HuH-7.5 (cell line): Measurements from ENCODE around the gene SLC41A3.
"Not testable (repeated sequence)": the region's sequence is repeated elsewhere in the genome, so short reads cannot be mapped to it uniquely, and the experiment has no call there.

Experiments
- DNase-seq: peaks from one replicate; pipeline ENCODE4 v3.0.0; 2011; ENCODE audit warnings: low spot score

Gene SLC41A3

DNA sequence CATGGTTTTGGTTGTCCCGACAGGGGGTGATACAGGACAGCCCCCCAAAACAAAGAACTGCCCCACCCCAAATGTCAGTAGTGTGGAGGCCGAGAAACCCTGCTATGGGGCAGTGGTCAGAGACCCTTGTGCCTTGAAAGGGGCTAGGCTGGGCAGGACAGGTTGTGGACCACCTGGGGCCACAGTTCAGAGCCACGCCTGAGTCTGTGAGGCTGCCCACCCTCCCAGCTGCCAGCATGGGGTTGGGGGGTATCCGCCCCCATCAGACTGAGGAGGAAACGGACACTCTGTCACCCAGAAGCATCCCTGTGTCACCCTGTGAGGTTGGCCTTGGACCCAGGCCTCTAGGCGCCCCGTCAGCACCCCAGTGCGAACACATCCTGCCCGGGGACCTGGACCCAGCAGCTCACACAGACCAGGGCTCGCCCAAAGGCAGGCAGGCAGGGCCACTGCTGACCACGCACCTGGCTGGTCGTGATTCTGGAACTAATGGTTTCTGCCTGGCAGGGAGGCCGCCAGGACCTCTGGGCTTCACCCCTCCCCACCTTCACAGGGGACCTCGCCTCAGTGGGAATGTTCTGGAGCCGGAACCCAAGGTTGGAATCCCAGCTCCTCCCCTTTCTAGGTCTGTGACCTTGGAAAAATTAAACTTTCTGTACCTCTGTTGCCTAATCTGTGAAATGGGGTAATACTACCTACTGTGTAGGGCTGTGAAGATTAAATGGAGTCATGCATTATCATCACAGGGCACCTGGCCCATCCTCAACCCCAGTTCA, 1.4 kb downstream of the SLC41A3 start:
- DNase-seq, result no peak

GRCh38 chr3:126081618-126082361, 2.1 kb downstream of the SLC41A3 start:
- DNase-seq, result no peak

DNA sequence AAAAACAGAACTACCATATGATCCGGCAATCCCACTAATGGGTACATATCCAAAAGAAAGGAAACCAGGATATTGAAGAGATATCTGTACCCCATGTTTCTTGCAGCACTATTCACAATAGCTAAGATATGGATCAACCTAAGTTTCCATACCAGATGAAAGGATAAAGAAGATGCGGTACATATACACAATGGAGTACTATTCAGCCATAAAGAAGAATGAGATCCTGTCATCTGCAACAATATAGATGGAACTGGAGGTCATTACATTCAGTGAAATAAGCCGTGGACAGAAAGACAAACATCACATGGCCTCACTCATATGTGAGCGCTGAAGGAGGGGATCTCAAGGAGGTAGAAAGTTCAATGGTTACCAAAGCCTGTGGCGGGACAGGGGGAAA, 3.0 kb downstream of the SLC41A3 start:
- DNase-seq, result no peak

GRCh38 chr3:126078866-126079265, 5.1 kb downstream of the SLC41A3 start:
- DNase-seq, result no peak

GRCh38 chr3:126077754-126078153, 6.2 kb downstream of the SLC41A3 start:
- no peak for DNase-seq

- no peak for DNase-seq
These were observed 7.8 kb downstream of the SLC41A3 start for GRCh38 chr3:126076140-126076539.

- DNase-seq, result no peak
These were observed 13.8 kb downstream of the SLC41A3 start for GRCh38 chr3:126070146-126070545.

GRCh38 chr3:126067959-126068358, 16.0 kb downstream of the SLC41A3 start:
- no peak for DNase-seq

GRCh38 chr3:126066676-126067075, 17.2 kb downstream of the SLC41A3 start:
- DNase-seq, result not testable (repeated sequence)

DNA sequence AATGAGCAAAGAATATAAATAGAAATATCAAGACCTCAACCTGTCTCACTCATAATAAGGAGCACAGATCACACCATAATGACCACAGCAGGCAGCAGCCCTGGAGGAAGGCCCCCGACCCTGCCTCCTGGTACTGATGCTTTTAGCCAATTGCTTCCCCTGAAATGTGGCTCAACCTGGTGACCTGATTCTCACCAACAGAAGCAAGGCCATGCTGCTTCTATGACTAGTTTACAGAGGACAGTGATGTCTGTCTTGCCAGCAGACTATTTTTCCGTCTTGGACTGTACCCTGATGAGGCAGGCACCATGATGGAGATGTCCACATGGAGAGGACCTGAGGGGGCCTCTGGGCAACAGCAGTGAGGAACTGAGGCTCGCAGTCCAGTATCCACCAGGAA, 18.0 kb downstream of the SLC41A3 start:
- DNase-seq, result no peak

- DNase-seq, result no peak
These were observed 19.2 kb downstream of the SLC41A3 start for GRCh38 chr3:126064627-126065258.

DNA sequence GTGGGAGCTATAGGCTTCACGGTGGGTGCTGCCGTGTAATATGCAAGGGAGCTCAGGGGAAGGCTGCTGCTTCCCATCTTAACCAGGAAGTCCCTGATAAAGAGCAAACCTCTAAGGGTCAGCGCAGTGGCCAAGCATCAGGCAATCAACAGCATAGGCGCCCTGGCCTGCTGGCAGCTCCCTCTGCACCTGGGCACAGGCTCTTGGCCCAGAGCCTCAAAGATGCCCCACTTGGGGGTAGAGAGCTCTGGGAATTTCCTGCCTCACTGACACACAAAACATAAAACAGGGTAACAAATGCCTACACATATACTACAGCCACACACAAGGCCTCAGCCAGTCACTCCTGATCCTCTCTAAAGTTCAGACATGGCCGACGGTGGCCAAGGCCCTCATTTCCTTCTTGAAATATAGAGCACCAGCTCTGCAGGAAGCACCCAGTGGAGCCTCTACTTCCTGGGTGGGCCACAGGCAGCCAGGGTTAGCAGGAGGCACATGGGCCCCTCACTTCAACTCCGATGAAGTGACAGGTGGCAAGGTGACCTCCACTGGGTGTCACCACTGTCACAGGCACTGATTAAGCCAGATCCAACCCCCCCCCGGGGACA, 20.5 kb downstream of the SLC41A3 start:
- DNase-seq, result no peak

- no peak for DNase-seq
These were observed 22.5 kb downstream of the SLC41A3 start for GRCh38 chr3:126061301-126062032.

DNA sequence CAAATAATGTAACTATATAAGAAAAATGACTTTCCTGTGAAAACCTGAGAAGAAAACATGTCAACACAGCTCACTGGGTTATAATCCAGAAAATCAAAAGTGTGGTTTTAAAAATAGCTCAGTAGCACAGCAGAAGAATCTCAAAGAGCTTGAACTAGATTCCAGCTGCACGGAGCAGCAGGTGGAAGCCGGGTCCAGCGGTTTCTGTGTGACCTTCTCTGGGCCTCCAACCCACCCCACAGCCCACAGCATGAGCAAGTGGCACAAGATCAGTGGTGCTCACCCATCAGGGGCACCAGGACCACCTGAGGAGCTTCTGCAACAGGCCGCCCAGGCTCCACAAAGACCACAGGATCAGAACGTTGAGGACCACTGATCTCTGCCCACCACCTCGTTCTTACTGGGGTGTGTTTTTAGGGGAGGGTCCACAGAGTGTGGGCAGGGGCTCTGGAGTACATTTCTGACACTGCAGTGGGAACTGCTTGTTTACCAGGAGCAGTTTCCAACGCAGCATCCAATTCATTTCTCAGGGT, 23.2 kb downstream of the SLC41A3 start:
- no peak for DNase-seq

GRCh38 chr3:126058666-126059065, 25.3 kb downstream of the SLC41A3 start:
- no peak for DNase-seq

GRCh38 chr3:126057936-126058335, 26.0 kb downstream of the SLC41A3 start:
- DNase-seq, result no peak

GRCh38 chr3:126057501-126057819, 26.5 kb downstream of the SLC41A3 start:
- DNase-seq, result no peak

- DNase-seq, result no peak
These were observed 27.0 kb downstream of the SLC41A3 start for GRCh38 chr3:126056681-126057500.

DNA sequence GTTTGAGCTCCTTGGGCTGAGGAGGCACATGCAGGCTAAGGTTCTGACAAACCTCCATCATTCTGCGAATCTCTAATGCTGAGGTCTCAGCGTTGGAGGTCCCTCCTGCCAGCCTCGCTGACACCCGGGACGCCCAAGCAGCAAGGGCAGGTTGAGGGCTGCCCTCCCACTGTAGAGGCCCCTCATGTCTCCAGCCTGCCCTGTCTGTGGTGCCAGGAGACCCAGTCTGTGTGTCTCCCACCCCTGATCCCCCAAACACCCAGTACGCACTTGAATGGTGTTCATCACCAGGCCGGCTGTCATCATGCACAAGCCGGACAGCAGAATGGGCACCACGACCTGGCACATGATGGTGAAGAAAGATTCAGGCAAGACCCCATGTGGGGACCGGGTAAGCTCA, 27.8 kb downstream of the SLC41A3 start:
- no peak for DNase-seq

DNA sequence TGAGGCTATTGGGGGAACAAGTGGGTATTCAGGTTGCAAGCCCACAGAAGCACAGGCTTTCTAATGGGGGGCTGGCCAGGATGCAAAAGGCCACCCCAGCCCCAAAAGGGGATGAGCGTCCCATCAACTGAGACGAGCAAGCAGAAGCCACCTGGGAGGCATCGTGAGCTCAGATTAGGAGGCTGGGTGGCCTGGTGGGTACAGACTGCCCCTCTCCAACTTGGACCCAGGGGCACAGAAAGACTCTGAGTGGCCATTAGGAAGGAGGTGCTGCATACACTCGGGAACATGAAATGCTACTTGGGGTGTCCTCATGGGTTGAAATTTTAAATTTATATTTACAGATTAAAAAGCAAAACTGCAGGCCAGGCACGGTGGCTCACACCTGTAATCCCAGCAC, 29.1 kb downstream of the SLC41A3 start:
- no peak for DNase-seq
